H1 (cell line): ENCODE measurements around the gene MYO1A. TPM values are rescaled to one million over a fixed set of nuclear protein-coding genes. Genes with fewer than 3 reads are reported as not detected.

Experiments used
- SRF ChIP-seq: IDR thresholded peaks from 2 replicates; pipeline ENCODE4 v1.6.1; 2011; ENCODE audit warnings: mild to moderate bottlenecking, low read depth, low read length, moderate library complexity
- TEAD4 ChIP-seq: IDR thresholded peaks from 2 replicates; pipeline ENCODE4 v1.6.1; 2012; ENCODE audit warnings: low read depth, low read length, inconsistent platforms, mixed read lengths
- polyA plus RNA-seq, 7 experiments: library from polyadenylated mRNA; depleted of rRNA in 3 of 7; stranded (reverse) in 5 of 7; unstranded in 2 of 7; fragments of >200 nt in 5 of 7; fragments of 200-250 nt in 2 of 7; gene quantifications; 1 replicate in 5 of 7; 2 replicates in 1 of 7; 4 replicates in 1 of 7; pipeline versions ENCODE4 v1.2.1 to v1.2.3, GENCODE V29; 2011 to 2013; ENCODE audit warnings: missing spikeins in 2 of 7, mixed read lengths in 2 of 7
- total RNA-seq: library from RNA; stranded (reverse); fragmentation: NEBNext Ultra II Directional; extraction: Animal tissue kit (Norgen Biotek cat#: 25700); gene quantifications from 2 replicates; pipeline ENCODE4 v1.2.1, GENCODE V29; 2021
- TF ChIP-seq, protein P1 (sequence below): fragments of 300-600 bp; sonication (generic); IDR thresholded peaks from 2 replicates; pipeline ENCODE4 v1.7.1; 2012; ENCODE audit warnings: low read length, moderate library complexity, mild to moderate bottlenecking, inconsistent platforms; ENCODE audit not compliant: insufficient replicate concordance
- TF ChIP-seq, protein P2 (sequence below): IDR thresholded peaks from 2 replicates; pipeline ENCODE4 v1.6.1; 2012; ENCODE audit warnings: inconsistent platforms

MYO1A gene
- total and polyA plus RNA-seq, 2 of the 8 experiments (the other 6 are each of a cell fraction or from before 2014, with no cell fraction given): 0.54 to 0.77 TPM

DNA sequence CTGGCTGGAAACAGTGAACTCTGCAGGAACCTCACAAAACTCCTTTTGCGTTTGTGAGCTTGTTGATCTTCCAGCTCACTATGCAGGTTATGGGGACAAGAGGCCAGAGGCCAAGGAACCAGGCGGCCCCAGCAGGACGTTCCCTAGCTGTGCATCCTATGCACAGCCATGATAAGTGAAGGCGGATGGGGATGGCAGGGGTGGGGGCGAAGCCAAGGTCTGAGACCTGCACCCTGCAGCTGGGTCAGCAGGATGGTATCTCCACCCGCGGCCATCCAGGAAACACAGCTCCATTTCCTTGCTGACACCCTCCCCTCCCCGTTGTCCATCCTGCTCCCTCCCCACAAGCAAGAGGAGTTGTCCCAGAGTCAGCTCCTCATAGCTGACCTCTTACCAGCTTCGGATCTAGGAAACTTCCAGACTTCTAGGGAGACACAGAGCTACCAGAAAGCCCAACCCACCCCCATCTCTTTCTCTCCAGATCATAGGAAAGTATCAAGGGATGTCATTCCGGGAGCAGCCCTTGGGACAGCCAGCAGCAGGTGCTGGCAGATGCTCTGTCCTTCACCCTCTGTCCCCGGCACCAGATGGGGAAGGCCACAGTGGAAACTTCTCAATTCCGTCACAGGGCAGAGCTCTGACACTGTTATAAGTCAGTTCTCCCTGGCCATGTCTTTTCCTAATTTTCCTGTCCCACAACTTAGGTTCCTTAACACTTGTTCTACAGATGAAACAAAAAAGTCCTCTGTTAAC is 53.0 kb downstream of the MYO1A start (continued):
- TF ChIP-seq, protein P1, sequence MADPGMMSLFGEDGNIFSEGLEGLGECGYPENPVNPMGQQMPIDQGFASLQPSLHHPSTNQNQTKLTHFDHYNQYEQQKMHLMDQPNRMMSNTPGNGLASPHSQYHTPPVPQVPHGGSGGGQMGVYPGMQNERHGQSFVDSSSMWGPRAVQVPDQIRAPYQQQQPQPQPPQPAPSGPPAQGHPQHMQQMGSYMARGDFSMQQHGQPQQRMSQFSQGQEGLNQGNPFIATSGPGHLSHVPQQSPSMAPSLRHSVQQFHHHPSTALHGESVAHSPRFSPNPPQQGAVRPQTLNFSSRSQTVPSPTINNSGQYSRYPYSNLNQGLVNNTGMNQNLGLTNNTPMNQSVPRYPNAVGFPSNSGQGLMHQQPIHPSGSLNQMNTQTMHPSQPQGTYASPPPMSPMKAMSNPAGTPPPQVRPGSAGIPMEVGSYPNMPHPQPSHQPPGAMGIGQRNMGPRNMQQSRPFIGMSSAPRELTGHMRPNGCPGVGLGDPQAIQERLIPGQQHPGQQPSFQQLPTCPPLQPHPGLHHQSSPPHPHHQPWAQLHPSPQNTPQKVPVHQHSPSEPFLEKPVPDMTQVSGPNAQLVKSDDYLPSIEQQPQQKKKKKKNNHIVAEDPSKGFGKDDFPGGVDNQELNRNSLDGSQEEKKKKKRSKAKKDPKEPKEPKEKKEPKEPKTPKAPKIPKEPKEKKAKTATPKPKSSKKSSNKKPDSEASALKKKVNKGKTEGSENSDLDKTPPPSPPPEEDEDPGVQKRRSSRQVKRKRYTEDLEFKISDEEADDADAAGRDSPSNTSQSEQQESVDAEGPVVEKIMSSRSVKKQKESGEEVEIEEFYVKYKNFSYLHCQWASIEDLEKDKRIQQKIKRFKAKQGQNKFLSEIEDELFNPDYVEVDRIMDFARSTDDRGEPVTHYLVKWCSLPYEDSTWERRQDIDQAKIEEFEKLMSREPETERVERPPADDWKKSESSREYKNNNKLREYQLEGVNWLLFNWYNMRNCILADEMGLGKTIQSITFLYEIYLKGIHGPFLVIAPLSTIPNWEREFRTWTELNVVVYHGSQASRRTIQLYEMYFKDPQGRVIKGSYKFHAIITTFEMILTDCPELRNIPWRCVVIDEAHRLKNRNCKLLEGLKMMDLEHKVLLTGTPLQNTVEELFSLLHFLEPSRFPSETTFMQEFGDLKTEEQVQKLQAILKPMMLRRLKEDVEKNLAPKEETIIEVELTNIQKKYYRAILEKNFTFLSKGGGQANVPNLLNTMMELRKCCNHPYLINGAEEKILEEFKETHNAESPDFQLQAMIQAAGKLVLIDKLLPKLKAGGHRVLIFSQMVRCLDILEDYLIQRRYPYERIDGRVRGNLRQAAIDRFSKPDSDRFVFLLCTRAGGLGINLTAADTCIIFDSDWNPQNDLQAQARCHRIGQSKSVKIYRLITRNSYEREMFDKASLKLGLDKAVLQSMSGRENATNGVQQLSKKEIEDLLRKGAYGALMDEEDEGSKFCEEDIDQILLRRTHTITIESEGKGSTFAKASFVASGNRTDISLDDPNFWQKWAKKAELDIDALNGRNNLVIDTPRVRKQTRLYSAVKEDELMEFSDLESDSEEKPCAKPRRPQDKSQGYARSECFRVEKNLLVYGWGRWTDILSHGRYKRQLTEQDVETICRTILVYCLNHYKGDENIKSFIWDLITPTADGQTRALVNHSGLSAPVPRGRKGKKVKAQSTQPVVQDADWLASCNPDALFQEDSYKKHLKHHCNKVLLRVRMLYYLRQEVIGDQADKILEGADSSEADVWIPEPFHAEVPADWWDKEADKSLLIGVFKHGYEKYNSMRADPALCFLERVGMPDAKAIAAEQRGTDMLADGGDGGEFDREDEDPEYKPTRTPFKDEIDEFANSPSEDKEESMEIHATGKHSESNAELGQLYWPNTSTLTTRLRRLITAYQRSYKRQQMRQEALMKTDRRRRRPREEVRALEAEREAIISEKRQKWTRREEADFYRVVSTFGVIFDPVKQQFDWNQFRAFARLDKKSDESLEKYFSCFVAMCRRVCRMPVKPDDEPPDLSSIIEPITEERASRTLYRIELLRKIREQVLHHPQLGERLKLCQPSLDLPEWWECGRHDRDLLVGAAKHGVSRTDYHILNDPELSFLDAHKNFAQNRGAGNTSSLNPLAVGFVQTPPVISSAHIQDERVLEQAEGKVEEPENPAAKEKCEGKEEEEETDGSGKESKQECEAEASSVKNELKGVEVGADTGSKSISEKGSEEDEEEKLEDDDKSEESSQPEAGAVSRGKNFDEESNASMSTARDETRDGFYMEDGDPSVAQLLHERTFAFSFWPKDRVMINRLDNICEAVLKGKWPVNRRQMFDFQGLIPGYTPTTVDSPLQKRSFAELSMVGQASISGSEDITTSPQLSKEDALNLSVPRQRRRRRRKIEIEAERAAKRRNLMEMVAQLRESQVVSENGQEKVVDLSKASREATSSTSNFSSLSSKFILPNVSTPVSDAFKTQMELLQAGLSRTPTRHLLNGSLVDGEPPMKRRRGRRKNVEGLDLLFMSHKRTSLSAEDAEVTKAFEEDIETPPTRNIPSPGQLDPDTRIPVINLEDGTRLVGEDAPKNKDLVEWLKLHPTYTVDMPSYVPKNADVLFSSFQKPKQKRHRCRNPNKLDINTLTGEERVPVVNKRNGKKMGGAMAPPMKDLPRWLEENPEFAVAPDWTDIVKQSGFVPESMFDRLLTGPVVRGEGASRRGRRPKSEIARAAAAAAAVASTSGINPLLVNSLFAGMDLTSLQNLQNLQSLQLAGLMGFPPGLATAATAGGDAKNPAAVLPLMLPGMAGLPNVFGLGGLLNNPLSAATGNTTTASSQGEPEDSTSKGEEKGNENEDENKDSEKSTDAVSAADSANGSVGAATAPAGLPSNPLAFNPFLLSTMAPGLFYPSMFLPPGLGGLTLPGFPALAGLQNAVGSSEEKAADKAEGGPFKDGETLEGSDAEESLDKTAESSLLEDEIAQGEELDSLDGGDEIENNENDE: no peak
- TF ChIP-seq, protein P2, sequence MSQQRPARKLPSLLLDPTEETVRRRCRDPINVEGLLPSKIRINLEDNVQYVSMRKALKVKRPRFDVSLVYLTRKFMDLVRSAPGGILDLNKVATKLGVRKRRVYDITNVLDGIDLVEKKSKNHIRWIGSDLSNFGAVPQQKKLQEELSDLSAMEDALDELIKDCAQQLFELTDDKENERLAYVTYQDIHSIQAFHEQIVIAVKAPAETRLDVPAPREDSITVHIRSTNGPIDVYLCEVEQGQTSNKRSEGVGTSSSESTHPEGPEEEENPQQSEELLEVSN: no peak
- TF ChIP-seq TEAD4 (no peak), SRF (no peak)
- TF ChIP-seq, all 59 proteins: peak for 0
